Transverse colon (tissue), 3 donors: ENCODE results near the gene SMAP2.

Experiments used
- CTCF ChIP-seq, 5 experiments: fragments of 200-600 bp in 3 of 5; fragments of 450-650 bp in 2 of 5; sonication (generic) in 3 of 5; IDR thresholded peaks; 1 replicate in 2 of 5; 2 replicates in 3 of 5; pipeline ENCODE4 v1.5.1; 2016 to 2017; ENCODE audit warnings: antibody characterized with exemption in 5 of 5, inconsistent platforms in 3 of 5, mild to moderate bottlenecking in 2 of 5, moderate library complexity in 1 of 5
- POLR2A ChIP-seq: fragments of 450-650 bp; IDR thresholded peaks from one replicate; pipeline ENCODE4 v1.6.1; 2016; ENCODE audit warnings: antibody characterized with exemption, mild to moderate bottlenecking, moderate library complexity

DNA sequence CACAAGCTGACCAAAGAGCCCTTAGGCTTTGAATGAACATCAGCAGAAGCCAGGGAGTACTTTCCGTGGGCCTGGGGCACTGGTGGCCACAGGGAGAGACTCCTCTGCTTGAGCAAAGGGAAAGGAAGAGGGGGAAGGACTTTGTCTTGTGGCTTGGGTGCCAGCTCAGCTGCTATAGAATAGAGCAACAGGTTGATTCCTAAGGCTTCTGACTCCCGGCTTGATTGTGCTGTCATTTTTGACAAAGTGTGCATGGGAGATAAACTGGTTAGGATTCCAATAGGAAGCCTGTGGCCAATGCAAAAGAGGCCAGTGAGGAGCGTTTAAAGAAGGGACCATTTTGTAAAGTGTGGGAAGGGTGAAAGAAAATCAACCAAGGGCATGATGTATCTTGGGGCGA lies 11.9 kb upstream of the SMAP2 start:
- TF ChIP-seq CTCF (IDR thresholded peaks at IDR 0.05) (no peak), POLR2A (no peak)
